Right atrium auricular region (tissue), 2 donors: ENCODE results near the gene ZFYVE26. TPM values are rescaled to one million over a fixed set of nuclear protein-coding genes. Genes with fewer than 3 reads are reported as not detected.

Experiments
- DNase-seq: peaks from one replicate; pipeline ENCODE4 v3.0.0-alpha.2; 2019; ENCODE audit warnings: low spot score
- H3K27ac ChIP-seq, 2 donors: fragments of 200-600 bp; sonication (generic); 1 replicate in 1 of 2; 2 replicates in 1 of 2; pipeline ENCODE4 v1.5.1; 2016 to 2019
- H3K27me3 ChIP-seq, 2 donors: fragments of 200-600 bp; sonication (generic); one replicate each; pipeline versions ENCODE4 v1.5.1 to v1.6.0; 2017 to 2019
- H3K36me3 ChIP-seq: fragments of 200-600 bp; sonication (generic); one replicate; pipeline ENCODE4 v1.5.1; 2016
- H3K4me1 ChIP-seq, 2 donors: fragments of 200-600 bp; sonication (generic); one replicate each; pipeline versions ENCODE4 v1.5.1 to v1.6.0; 2017 to 2019
- H3K4me3 ChIP-seq, 2 donors: fragments of 200-600 bp; sonication (generic); 1 replicate in 1 of 2; 2 replicates in 1 of 2; pipeline ENCODE4 v1.5.1; 2017 to 2019; ENCODE audit warnings: mild to moderate bottlenecking in 1 of 2, moderate library complexity in 1 of 2
- H3K9me3 ChIP-seq, 2 donors: fragments of 200-600 bp; sonication (generic); one replicate each; pipeline ENCODE4 v1.5.1; 2019
- CTCF ChIP-seq, 2 donors: fragments of 200-600 bp; sonication (generic); IDR thresholded peaks; one replicate each; pipeline ENCODE4 v1.5.1; 2019; ENCODE audit warnings: antibody characterized with exemption in 2 of 2
- total RNA-seq, 2 donors: library from RNA; depleted of rRNA; stranded (reverse); fragments of >200 nt; gene quantifications; one replicate each; pipeline ENCODE4 v1.1.0, GENCODE V29; 2016

Gene ZFYVE26
- total RNA-seq, 2 donors from 2014 or later: 10.5 to 11.8 TPM

- no peaks in the 10 kb centered on the region for H3K27me3 ChIP-seq
- H3K36me3 ChIP-seq: no peaks in the 10 kb centered on the region
- peaks cover 0 to 20% of the 10 kb centered on the region in 2 donors for H3K4me1 ChIP-seq
- H3K9me3 ChIP-seq: no peaks in the 10 kb centered on the region
- H3K27ac ChIP-seq: no peak overlapping the region
- H3K4me3 ChIP-seq: no peak overlapping the region
- no peak for TF ChIP-seq CTCF (IDR thresholded peaks at IDR 0.05)
- DNase-seq: no peak
Measured at GRCh38 chr14:67733616-67734015, 82.8 kb downstream of the ZFYVE26 start.

DNA sequence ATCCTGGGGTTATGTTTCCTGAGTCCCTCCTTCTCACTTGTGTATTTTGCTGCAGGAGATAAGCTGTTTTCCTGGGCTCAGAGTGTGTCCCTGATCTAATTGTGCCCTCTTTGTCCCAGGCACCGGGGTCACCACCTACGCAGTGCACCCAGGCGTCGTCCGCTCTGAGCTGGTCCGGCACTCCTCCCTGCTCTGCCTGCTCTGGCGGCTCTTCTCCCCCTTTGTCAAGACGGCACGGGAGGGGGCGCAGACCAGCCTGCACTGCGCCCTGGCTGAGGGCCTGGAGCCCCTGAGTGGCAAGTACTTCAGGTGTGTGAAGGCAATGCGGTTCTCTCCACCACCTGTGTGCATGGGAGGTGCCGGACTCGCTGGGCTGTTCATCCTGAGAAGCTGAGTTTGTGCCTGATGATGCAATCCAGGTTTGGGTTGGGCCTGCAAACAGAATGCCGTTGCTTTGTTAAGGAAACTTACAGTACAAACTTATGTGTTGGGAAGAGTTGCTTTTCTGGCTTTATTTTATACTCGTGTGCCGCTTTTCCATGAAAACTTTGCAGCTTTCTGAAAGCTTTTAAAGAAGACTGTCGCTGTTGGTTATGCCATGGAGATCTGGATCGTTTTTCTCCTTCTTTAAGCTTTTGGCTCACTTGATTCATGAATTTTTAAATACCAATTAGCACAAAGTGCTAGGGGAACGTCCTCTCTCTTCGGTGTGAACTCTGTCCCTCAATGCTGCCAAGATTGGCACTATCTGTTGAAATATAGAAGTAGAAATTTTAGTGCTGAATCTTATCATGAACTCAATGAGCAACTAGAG is 87.1 kb downstream of the ZFYVE26 start:
- TF ChIP-seq CTCF (IDR thresholded peaks at IDR 0.05): no peak
- Histone ChIP-seq H3K9me3 (no peaks in the 10 kb centered on the region), H3K27me3 (no peaks in the 10 kb centered on the region), H3K27ac (no peak overlapping the region), H3K36me3 (no peaks in the 10 kb centered on the region), H3K4me1 (peaks cover 0 to 2% of the 10 kb centered on the region in 2 donors), H3K4me3 (no peak overlapping the region)
- DNase-seq: no peak

GRCh38 chr14:67728258-67728657 is 88.1 kb downstream of the ZFYVE26 start:
- Histone ChIP-seq H3K4me1 (no peaks in the 10 kb centered on the region), H3K9me3 (no peaks in the 10 kb centered on the region), H3K27ac (no peak overlapping the region), H3K27me3 (no peaks in the 10 kb centered on the region), H3K4me3 (no peak overlapping the region), H3K36me3 (no peaks in the 10 kb centered on the region)
- TF ChIP-seq CTCF (IDR thresholded peaks at IDR 0.05): no peak
- no peak for DNase-seq

DNA sequence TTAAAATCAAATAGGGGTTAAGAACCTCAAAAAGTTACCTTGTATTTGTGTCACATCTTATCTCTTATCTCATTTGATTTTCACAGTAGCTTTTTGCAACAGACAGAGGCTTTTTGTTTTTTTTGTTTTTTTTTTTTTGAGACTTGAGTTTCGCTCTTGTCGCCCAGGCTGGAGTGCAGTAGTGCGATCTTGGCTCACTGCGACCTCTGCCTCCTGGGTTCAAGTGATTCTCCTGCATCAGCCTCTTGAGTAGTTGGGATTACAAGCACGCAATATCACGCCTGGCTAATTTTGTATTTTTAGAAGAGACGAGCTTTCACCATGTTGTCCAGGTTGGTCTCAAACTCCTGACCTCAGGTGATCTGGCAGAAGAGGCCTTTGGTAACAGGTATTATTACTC is 89.0 kb downstream of the ZFYVE26 start:
- Histone ChIP-seq H3K27me3 (no peaks in the 10 kb centered on the region), H3K9me3 (no peaks in the 10 kb centered on the region), H3K36me3 (no peaks in the 10 kb centered on the region), H3K4me1 (peaks cover 0 to 5% of the 10 kb centered on the region in 2 donors), H3K27ac (no peak overlapping the region), H3K4me3 (no peak overlapping the region)
- TF ChIP-seq CTCF (IDR thresholded peaks at IDR 0.05): no peak
- no peak for DNase-seq

DNA sequence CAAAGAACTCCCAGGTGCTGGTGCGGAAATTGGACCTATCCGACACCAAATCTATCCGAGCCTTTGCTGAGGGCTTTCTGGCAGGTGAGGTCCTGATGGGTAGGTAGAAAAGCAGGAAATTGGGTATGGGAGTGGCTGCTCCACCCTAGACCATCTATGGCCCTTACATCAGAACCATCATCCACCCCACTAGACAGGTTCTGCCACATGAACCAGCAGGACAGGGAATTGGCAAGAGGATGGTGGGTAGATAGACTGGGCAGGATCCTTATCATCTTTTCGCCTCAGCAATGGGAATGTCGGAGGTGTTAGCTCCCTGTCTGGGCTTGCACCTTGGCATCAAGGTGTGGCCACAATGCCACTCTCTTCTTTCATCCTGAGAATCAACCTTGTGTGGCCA is 91.2 kb downstream of the ZFYVE26 start:
- TF ChIP-seq CTCF (IDR thresholded peaks at IDR 0.05): no peak

DNA sequence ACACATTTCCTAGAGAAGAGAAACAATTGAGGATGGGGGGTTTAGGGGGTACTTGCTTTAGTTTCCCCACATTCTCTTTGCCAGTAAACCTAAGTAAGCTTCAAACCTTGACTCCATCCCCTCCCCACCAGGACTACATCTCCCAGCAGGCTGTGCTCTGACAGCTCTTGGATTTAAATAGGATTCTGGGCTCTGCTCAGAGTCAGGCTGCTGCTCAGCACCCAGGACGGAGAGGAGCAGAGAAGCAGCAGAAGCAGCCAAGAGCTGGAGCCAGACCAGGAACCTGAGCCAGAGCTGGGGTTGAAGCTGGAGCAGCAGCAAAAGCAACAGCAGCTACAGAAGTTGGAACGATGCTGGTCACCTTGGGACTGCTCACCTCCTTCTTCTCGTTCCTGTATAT is 94.1 kb downstream of the ZFYVE26 start:
- no peak overlapping the region for H3K27ac ChIP-seq

More for the DNA sequence above, 91.2 kb downstream of the ZFYVE26 start:
- no peak for DNase-seq
- Histone ChIP-seq H3K9me3 (no peaks in the 10 kb centered on the region), H3K4me1 (peaks cover 0 to 10% of the 10 kb centered on the region in 2 donors), H3K27ac (no peak overlapping the region), H3K4me3 (no peak overlapping the region), H3K36me3 (no peaks in the 10 kb centered on the region), H3K27me3 (no peaks in the 10 kb centered on the region)

More for the DNA sequence above, 94.1 kb downstream of the ZFYVE26 start:
- no peak overlapping the region for H3K4me3 ChIP-seq
- H3K27me3 ChIP-seq: no peaks in the 10 kb centered on the region
- no peak for DNase-seq
- TF ChIP-seq CTCF (IDR thresholded peaks at IDR 0.05): no peak
- H3K4me1 ChIP-seq: peaks cover 0 to 10% of the 10 kb centered on the region in 2 donors
- no peaks in the 10 kb centered on the region for H3K9me3 ChIP-seq
- no peaks in the 10 kb centered on the region for H3K36me3 ChIP-seq
